GM23338 (cell line): Measurements from ENCODE around the gene TEX51. TPM values are rescaled to one million over a fixed set of nuclear protein-coding genes. Genes with fewer than 3 reads are reported as not detected.

Experiments used
- ATAC-seq: fragments of 200-7000 bp; cut with Tn5 transposase; 3 replicates; pipeline ENCODE4 v1.9.1; 2020
- DNase-seq: peaks from one replicate; pipeline ENCODE4 v3.0.0-alpha.2; 2015; ENCODE audit warnings: low spot score
- H2AFZ ChIP-seq: fragments of 200-600 bp; sonication (generic); 2 replicates; pipeline ENCODE4 v1.8.0; 2016; ENCODE audit warnings: antibody characterized with exemption, mild to moderate bottlenecking, moderate library complexity
- H3F3A ChIP-seq: fragments of 200-600 bp; sonication (generic); replicated peaks from 2 replicates; pipeline ENCODE4 v1.8.0; 2017; ENCODE audit warnings: antibody characterized with exemption, mixed run types, low read depth
- H3K27ac ChIP-seq: fragments of 200-600 bp; sonication (generic); 2 replicates; pipeline ENCODE4 v1.6.1; 2016; ENCODE audit warnings: low read depth
- H3K27me3 ChIP-seq: fragments of 200-600 bp; sonication (generic); 2 replicates; pipeline ENCODE4 v1.8.0; 2016; ENCODE audit warnings: mild to moderate bottlenecking, mixed run types, moderate library complexity; ENCODE audit not compliant: insufficient read depth
- H3K36me3 ChIP-seq: fragments of 200-600 bp; sonication (generic); 2 replicates; pipeline ENCODE4 v1.8.0; 2016; ENCODE audit warnings: mild to moderate bottlenecking; ENCODE audit not compliant: insufficient read depth
- H3K4me1 ChIP-seq: fragments of 200-600 bp; sonication (generic); 2 replicates; pipeline ENCODE4 v1.8.0; 2016; ENCODE audit warnings: mild to moderate bottlenecking, moderate library complexity; ENCODE audit not compliant: insufficient read depth
- H3K4me2 ChIP-seq: fragments of 200-600 bp; sonication (generic); 2 replicates; pipeline ENCODE4 v1.7.1; 2017; ENCODE audit warnings: mixed run types
- H3K4me3 ChIP-seq: fragments of 200-600 bp; sonication (generic); 2 replicates; pipeline ENCODE4 v1.6.1; 2016; ENCODE audit warnings: mixed run types
- H3K79me2 ChIP-seq: fragments of 200-600 bp; sonication (generic); replicated peaks from 2 replicates; pipeline ENCODE4 v1.8.0; 2017; ENCODE audit warnings: mild to moderate bottlenecking; ENCODE audit not compliant: insufficient read depth
- H3K9me2 ChIP-seq: fragments of 200-600 bp; sonication (generic); 2 replicates; pipeline ENCODE4 v1.8.0; 2017; ENCODE audit not compliant: insufficient read depth
- H4K20me1 ChIP-seq: fragments of 200-600 bp; sonication (generic); replicated peaks from 2 replicates; pipeline ENCODE4 v1.8.0; 2017; ENCODE audit warnings: mild to moderate bottlenecking; ENCODE audit not compliant: insufficient read depth
- H3K27ac Mint-ChIP-seq: 2 replicates; pipeline ENCODE4 v1.8.0; 2020; ENCODE audit warnings: inconsistent platforms, mild to moderate bottlenecking, moderate library complexity, mixed read lengths
- H3K27me3 Mint-ChIP-seq: 3 replicates; pipeline ENCODE4 v1.8.0; 2022; ENCODE audit warnings: low read depth, mild to moderate bottlenecking, moderate library complexity, mixed read lengths, inconsistent platforms; ENCODE audit not compliant: insufficient read depth, poor library complexity
- H3K36me3 Mint-ChIP-seq: 3 replicates; pipeline ENCODE4 v1.8.0; 2021; ENCODE audit warnings: low read depth, mild to moderate bottlenecking, inconsistent platforms, moderate library complexity, mixed read lengths
- H3K4me1 Mint-ChIP-seq: 3 replicates; pipeline ENCODE4 v1.8.0; 2020; ENCODE audit warnings: mild to moderate bottlenecking, inconsistent platforms, mixed read lengths
- H3K4me3 Mint-ChIP-seq: 3 replicates; pipeline ENCODE4 v1.8.0; 2021; ENCODE audit warnings: moderate library complexity, mild to moderate bottlenecking, inconsistent platforms, mixed read lengths
- H3K9me3 Mint-ChIP-seq: 3 replicates; pipeline ENCODE4 v1.8.0; 2020; ENCODE audit warnings: moderate library complexity, mild to moderate bottlenecking, inconsistent platforms, mixed read lengths
- CREB1 ChIP-seq: fragments of 250-450 bp; sonication (Bioruptor Pico); IDR thresholded peaks from 2 replicates; pipeline ENCODE4 v1.5.0; 2020; ENCODE audit warnings: low read depth, mild to moderate bottlenecking, moderate library complexity
- EZH2 ChIP-seq: fragments of 200-600 bp; sonication (generic); IDR thresholded peaks from one replicate; pipeline ENCODE4 v1.8.0; 2017; ENCODE audit warnings: antibody characterized with exemption, mild to moderate bottlenecking, low read depth; ENCODE audit not compliant: unreplicated experiment
- EZH2phosphoT487 ChIP-seq: fragments of 200-600 bp; sonication (generic); IDR thresholded peaks from one replicate; pipeline ENCODE4 v1.8.1; 2018; ENCODE audit warnings: antibody characterized with exemption; ENCODE audit not compliant: unreplicated experiment
- JUNB ChIP-seq: IDR thresholded peaks from one replicate; pipeline ENCODE4 v1.6.1; 2016; ENCODE audit warnings: antibody characterized with exemption; ENCODE audit not compliant: unreplicated experiment
- NANOG ChIP-seq: IDR thresholded peaks from 2 replicates; pipeline ENCODE4 v1.6.1; 2016; ENCODE audit warnings: antibody characterized with exemption, borderline replicate concordance
- POLR2AphosphoS5 ChIP-seq: IDR thresholded peaks from 2 replicates; pipeline ENCODE4 v1.6.1; 2016; ENCODE audit warnings: antibody characterized with exemption, low read depth
- STAT1 ChIP-seq: IDR thresholded peaks from one replicate; pipeline ENCODE4 v1.6.1; 2016; ENCODE audit warnings: antibody characterized with exemption; ENCODE audit not compliant: unreplicated experiment
- ZNF114 ChIP-seq: fragments of 250-450 bp; sonication (Bioruptor Pico); IDR thresholded peaks from 2 replicates; pipeline ENCODE4 v1.5.0; 2020; ENCODE audit warnings: mild to moderate bottlenecking, moderate library complexity
- ZNF331 ChIP-seq: fragments of 250-450 bp; sonication (Bioruptor Pico); IDR thresholded peaks from 2 replicates; pipeline ENCODE4 v1.5.0; 2020; ENCODE audit warnings: low read depth, mild to moderate bottlenecking, moderate library complexity
- polyA plus RNA-seq: library from polyadenylated mRNA; unstranded; fragments of >200 nt; fragmentation: Nextera tagmentation; extraction: Ambion mirVana; gene quantifications from 2 replicates; pipeline ENCODE4 v1.2.1, GENCODE V29; 2016
- total RNA-seq: library from RNA; depleted of rRNA; stranded (reverse); fragments of >200 nt; shearing (Covaris generic); gene quantifications from 2 replicates; pipeline ENCODE4 v1.2.3, GENCODE V29; 2014
- TF ChIP-seq, protein P1 (sequence below): IDR thresholded peaks from one replicate; pipeline ENCODE4 v1.6.1; 2018; ENCODE audit warnings: antibody characterized with exemption; ENCODE audit not compliant: unreplicated experiment
- TF ChIP-seq, protein P2 (sequence below), 2 experiments: fragments of 200-600 bp in 1 of 2; sonication (generic) in 1 of 2; conservative IDR thresholded peaks; 2 replicates each; pipeline versions ENCODE4 v1.5.1 to v1.6.1; 2016 to 2017; ENCODE audit warnings: antibody characterized with exemption in 2 of 2, low read depth in 2 of 2, mild to moderate bottlenecking in 2 of 2, moderate library complexity in 1 of 2
- TF ChIP-seq, protein P3 (sequence below): fragments of 250-450 bp; sonication (Bioruptor Pico); IDR thresholded peaks from 2 replicates; pipeline ENCODE4 v1.5.0; 2020; ENCODE audit warnings: mild to moderate bottlenecking, moderate library complexity
- TF ChIP-seq, protein P4 (sequence below): IDR thresholded peaks from 2 replicates; pipeline ENCODE4 v1.6.1; 2016; ENCODE audit warnings: antibody characterized with exemption

Gene TEX51
- total and polyA plus RNA-seq, 2 experiments from 2014 or later, result not detected

- H3K4me1 ChIP-seq, result no peaks in the 10 kb centered on the region
- ATAC-seq (no peak), DNase-seq (no peak)
- Mint-ChIP-seq H3K27me3 (peaks cover 2% of the 10 kb centered on the region), H3K9me3 (no peaks in the 10 kb centered on the region), H3K4me3 (no peak overlapping the region), H3K27ac (no peak overlapping the region), H3K36me3 (no peaks in the 10 kb centered on the region), H3K4me1 (no peaks in the 10 kb centered on the region)
- H3K36me3 ChIP-seq, result no peaks in the 10 kb centered on the region
- H3K27ac ChIP-seq, result no peak overlapping the region
- no peaks in the 10 kb centered on the region for H3K27me3 ChIP-seq
- no peaks in the 10 kb centered on the region for H3K79me2 ChIP-seq
- TF ChIP-seq, protein P1, sequence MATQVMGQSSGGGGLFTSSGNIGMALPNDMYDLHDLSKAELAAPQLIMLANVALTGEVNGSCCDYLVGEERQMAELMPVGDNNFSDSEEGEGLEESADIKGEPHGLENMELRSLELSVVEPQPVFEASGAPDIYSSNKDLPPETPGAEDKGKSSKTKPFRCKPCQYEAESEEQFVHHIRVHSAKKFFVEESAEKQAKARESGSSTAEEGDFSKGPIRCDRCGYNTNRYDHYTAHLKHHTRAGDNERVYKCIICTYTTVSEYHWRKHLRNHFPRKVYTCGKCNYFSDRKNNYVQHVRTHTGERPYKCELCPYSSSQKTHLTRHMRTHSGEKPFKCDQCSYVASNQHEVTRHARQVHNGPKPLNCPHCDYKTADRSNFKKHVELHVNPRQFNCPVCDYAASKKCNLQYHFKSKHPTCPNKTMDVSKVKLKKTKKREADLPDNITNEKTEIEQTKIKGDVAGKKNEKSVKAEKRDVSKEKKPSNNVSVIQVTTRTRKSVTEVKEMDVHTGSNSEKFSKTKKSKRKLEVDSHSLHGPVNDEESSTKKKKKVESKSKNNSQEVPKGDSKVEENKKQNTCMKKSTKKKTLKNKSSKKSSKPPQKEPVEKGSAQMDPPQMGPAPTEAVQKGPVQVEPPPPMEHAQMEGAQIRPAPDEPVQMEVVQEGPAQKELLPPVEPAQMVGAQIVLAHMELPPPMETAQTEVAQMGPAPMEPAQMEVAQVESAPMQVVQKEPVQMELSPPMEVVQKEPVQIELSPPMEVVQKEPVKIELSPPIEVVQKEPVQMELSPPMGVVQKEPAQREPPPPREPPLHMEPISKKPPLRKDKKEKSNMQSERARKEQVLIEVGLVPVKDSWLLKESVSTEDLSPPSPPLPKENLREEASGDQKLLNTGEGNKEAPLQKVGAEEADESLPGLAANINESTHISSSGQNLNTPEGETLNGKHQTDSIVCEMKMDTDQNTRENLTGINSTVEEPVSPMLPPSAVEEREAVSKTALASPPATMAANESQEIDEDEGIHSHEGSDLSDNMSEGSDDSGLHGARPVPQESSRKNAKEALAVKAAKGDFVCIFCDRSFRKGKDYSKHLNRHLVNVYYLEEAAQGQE, result no peak
- TF ChIP-seq, protein P2, sequence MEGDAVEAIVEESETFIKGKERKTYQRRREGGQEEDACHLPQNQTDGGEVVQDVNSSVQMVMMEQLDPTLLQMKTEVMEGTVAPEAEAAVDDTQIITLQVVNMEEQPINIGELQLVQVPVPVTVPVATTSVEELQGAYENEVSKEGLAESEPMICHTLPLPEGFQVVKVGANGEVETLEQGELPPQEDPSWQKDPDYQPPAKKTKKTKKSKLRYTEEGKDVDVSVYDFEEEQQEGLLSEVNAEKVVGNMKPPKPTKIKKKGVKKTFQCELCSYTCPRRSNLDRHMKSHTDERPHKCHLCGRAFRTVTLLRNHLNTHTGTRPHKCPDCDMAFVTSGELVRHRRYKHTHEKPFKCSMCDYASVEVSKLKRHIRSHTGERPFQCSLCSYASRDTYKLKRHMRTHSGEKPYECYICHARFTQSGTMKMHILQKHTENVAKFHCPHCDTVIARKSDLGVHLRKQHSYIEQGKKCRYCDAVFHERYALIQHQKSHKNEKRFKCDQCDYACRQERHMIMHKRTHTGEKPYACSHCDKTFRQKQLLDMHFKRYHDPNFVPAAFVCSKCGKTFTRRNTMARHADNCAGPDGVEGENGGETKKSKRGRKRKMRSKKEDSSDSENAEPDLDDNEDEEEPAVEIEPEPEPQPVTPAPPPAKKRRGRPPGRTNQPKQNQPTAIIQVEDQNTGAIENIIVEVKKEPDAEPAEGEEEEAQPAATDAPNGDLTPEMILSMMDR (conservative IDR thresholded peaks at IDR 0.05; ENCODE audit: low read depth in 2 of 2), result no peak
- TF ChIP-seq EZH2phosphoT487 (no peak), NANOG (no peak), POLR2AphosphoS5 (no peak), ZNF114 (CRISPR knock-in tag) (no peak), JUNB (no peak), STAT1 (no peak), ZNF331 (CRISPR knock-in tag) (no peak), EZH2 (no peak), CREB1 (CRISPR knock-in tag) (no peak)
- TF ChIP-seq, protein P3, sequence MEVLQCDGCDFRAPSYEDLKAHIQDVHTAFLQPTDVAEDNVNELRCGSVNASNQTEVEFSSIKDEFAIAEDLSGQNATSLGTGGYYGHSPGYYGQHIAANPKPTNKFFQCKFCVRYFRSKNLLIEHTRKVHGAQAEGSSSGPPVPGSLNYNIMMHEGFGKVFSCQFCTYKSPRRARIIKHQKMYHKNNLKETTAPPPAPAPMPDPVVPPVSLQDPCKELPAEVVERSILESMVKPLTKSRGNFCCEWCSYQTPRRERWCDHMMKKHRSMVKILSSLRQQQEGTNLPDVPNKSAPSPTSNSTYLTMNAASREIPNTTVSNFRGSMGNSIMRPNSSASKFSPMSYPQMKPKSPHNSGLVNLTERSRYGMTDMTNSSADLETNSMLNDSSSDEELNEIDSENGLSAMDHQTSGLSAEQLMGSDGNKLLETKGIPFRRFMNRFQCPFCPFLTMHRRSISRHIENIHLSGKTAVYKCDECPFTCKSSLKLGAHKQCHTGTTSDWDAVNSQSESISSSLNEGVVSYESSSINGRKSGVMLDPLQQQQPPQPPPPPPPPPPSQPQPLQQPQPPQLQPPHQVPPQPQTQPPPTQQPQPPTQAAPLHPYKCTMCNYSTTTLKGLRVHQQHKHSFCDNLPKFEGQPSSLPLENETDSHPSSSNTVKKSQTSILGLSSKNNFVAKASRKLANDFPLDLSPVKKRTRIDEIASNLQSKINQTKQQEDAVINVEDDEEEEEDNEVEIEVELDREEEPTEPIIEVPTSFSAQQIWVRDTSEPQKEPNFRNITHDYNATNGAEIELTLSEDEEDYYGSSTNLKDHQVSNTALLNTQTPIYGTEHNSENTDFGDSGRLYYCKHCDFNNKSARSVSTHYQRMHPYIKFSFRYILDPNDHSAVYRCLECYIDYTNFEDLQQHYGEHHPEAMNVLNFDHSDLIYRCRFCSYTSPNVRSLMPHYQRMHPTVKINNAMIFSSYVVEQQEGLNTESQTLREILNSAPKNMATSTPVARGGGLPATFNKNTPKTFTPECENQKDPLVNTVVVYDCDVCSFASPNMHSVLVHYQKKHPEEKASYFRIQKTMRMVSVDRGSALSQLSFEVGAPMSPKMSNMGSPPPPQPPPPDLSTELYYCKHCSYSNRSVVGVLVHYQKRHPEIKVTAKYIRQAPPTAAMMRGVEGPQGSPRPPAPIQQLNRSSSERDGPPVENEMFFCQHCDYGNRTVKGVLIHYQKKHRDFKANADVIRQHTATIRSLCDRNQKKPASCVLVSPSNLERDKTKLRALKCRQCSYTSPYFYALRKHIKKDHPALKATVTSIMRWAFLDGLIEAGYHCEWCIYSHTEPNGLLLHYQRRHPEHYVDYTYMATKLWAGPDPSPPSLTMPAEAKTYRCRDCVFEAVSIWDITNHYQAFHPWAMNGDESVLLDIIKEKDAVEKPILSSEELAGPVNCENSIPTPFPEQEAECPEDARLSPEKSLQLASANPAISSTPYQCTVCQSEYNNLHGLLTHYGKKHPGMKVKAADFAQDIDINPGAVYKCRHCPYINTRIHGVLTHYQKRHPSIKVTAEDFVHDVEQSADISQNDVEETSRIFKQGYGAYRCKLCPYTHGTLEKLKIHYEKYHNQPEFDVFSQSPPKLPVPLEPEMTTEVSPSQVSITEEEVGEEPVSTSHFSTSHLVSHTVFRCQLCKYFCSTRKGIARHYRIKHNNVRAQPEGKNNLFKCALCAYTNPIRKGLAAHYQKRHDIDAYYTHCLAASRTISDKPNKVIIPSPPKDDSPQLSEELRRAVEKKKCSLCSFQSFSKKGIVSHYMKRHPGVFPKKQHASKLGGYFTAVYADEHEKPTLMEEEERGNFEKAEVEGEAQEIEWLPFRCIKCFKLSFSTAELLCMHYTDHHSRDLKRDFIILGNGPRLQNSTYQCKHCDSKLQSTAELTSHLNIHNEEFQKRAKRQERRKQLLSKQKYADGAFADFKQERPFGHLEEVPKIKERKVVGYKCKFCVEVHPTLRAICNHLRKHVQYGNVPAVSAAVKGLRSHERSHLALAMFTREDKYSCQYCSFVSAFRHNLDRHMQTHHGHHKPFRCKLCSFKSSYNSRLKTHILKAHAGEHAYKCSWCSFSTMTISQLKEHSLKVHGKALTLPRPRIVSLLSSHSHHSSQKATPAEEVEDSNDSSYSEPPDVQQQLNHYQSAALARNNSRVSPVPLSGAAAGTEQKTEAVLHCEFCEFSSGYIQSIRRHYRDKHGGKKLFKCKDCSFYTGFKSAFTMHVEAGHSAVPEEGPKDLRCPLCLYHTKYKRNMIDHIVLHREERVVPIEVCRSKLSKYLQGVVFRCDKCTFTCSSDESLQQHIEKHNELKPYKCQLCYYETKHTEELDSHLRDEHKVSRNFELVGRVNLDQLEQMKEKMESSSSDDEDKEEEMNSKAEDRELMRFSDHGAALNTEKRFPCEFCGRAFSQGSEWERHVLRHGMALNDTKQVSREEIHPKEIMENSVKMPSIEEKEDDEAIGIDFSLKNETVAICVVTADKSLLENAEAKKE (CRISPR knock-in tag), result no peak
- TF ChIP-seq, protein P4, sequence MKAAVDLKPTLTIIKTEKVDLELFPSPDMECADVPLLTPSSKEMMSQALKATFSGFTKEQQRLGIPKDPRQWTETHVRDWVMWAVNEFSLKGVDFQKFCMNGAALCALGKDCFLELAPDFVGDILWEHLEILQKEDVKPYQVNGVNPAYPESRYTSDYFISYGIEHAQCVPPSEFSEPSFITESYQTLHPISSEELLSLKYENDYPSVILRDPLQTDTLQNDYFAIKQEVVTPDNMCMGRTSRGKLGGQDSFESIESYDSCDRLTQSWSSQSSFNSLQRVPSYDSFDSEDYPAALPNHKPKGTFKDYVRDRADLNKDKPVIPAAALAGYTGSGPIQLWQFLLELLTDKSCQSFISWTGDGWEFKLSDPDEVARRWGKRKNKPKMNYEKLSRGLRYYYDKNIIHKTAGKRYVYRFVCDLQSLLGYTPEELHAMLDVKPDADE, result no peak
- H3K4me2 ChIP-seq, result no peak overlapping the region
- H2AFZ ChIP-seq, result no peak overlapping the region
- H3F3A ChIP-seq, result no peaks in the 10 kb centered on the region
- 0 out of 2 replicates have a peak, but pooled peaks cover 11% of the 10 kb centered on the region for H3K9me2 ChIP-seq
- H3K4me3 ChIP-seq, result no peak overlapping the region
- no peaks in the 10 kb centered on the region for H4K20me1 ChIP-seq
Measured at GRCh38 chr2:126849054-126849453, 49.6 kb upstream of the TEX51 start.
